ACC112 (cell line): ENCODE measurements around the gene PHF12.

Experiments used
- H2AFZ ChIP-seq: fragments of 200-600 bp; sonication (generic); one replicate; pipeline ENCODE4 v1.6.0; 2017; ENCODE audit warnings: antibody characterized with exemption, low read length; ENCODE audit not compliant: unreplicated experiment
- H3K27ac ChIP-seq: fragments of 200-600 bp; sonication (generic); 2 replicates; pipeline ENCODE4 v1.5.1; 2014; ENCODE audit warnings: low read depth, mild to moderate bottlenecking, antibody characterized with exemption, low read length, moderate library complexity
- H3K27me3 ChIP-seq: fragments of 200-600 bp; sonication (generic); 2 replicates; pipeline ENCODE4 v1.6.1; 2014; ENCODE audit warnings: mild to moderate bottlenecking, antibody characterized with exemption, low read length, moderate library complexity, mixed read lengths; ENCODE audit not compliant: insufficient read depth
- H3K36me3 ChIP-seq: fragments of 200-600 bp; sonication (generic); 2 replicates; pipeline ENCODE4 v1.6.1; 2016; ENCODE audit warnings: mild to moderate bottlenecking, antibody characterized with exemption, low read length, moderate library complexity, mixed read lengths; ENCODE audit not compliant: insufficient read depth
- H3K4me1 ChIP-seq: fragments of 200-600 bp; sonication (generic); one replicate; pipeline ENCODE4 v1.6.1; 2016; ENCODE audit warnings: low read length, mixed read lengths; ENCODE audit not compliant: insufficient read depth, unreplicated experiment, control insufficient read depth
- H3K4me3 ChIP-seq: fragments of 200-600 bp; sonication (generic); 2 replicates; pipeline ENCODE4 v1.5.1; 2014; ENCODE audit warnings: mild to moderate bottlenecking, low read depth, low read length
- H3K79me2 ChIP-seq: fragments of 200-600 bp; sonication (generic); one replicate; pipeline ENCODE4 v1.6.0; 2016; ENCODE audit warnings: low read length; ENCODE audit not compliant: control insufficient read depth, unreplicated experiment, insufficient read depth

Gene PHF12

DNA sequence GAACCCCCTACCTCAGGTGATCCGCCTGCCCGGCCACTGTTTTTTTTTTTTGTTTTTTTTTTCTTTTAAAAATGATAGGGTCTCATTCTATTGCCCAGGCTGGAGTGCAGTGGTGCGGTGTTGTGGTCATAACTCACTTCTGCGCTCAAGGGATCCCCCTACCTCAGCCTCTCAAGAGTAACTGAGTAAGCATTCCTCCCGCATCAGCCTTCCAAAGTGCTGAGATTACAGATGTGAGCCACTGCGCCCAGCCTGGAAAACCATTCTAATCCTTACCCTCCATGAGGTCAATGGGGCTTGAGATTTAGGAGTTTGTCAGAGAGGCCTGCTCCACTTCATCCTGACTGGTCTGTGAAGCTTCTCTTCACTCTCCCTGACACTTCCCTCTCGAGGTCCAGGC lies 84.0 kb downstream of the PHF12 start:
- Histone ChIP-seq H3K4me3 (no peak overlapping the region), H3K27me3 (no peaks in the 10 kb centered on the region), H3K27ac (no peak overlapping the region), H3K4me1 (no peaks in the 10 kb centered on the region), H2AFZ (no peak overlapping the region), H3K36me3 (no peaks in the 10 kb centered on the region), H3K79me2 (no peaks in the 10 kb centered on the region)

DNA sequence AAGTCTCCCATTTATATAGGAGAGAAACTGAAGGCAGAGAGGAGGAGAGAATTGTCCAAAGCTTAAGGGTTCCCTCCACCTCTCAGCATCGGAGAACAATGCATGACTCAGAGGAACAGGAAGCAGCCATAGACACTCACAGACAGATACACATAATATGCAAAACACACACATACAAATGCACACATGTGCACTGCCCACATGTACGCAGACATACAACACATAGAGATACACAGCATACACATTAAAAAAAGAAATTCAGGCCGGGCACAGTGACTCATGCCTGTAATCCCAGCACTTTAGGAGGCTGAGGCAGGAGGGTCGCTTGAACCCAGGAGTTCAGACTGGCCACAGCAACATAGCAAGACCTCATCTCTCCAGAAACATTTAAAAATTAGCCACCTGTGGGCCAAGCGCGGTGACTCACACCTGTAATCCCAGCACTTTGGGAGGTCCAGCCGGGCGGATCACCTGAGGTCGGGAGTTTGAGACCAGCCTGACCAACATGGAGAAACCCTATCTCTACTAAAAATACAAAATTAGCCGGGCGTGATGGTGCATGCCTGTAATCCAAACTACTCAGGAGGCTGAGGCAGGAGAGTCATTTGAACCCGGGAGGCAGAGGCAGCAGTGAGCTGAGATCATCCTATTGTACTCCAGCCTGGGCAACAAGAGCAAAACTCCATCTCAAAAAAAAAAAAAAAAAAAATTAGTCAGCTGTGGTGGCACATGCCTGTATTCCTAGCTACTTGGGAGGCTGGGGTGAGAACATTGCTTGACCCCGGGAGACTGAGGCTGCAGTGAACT lies 85.2 kb downstream of the PHF12 start:
- H3K36me3 ChIP-seq, result no peaks in the 10 kb centered on the region
- H3K4me3 ChIP-seq, result no peak overlapping the region
- no peak overlapping the region for H3K27ac ChIP-seq
- H2AFZ ChIP-seq, result no peak overlapping the region
- no peaks in the 10 kb centered on the region for H3K4me1 ChIP-seq
- no peaks in the 10 kb centered on the region for H3K27me3 ChIP-seq
- H3K79me2 ChIP-seq, result no peaks in the 10 kb centered on the region

DNA sequence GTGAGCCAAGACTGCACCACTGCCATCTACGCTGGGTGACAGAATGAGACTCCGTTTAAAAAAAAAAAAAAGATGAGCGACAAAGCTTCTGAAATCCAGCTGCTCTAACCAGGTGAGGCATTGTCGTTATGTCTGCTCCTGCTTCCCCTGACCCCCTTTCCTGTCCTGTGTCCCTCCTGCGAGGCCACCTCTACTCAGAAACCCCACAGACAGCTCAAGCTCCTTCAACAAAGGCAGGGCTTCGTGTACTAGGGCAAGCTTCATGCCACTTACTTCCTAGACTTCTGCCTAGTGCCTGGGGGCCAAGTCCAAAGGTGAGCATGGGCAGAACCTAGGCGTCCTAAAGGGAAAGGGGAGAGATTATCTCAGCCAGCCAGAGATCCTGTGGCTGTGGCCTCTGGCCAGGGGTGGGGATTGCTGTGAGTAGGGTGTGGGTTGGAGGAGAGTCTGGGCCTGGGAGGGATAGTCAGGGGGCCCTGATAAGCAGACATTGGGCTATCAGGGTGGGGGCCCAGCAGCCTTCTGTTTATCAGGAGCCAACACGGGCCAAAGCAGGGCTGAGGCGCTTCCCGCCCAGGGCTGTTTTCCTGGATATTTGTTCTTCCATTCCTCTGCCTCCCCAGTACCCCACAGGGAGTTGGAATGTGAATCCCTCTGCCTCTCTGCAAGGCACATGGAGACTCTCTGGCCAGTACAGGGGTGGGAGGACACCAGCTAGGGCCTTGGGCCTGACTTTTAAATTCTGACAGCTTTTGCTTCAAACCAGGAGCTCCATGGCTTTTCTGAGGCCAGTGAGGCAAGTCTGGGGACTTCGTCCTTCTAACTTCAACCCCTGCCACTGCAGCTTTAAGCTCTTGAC lies 86.1 kb downstream of the PHF12 start:
- H3K36me3 ChIP-seq, result no peaks in the 10 kb centered on the region; the same call in 1 of the 2 replicates
- H3K27me3 ChIP-seq, result no peaks in the 10 kb centered on the region
- no peaks in the 10 kb centered on the region for H3K79me2 ChIP-seq
- no peak overlapping the region for H3K4me3 ChIP-seq
- no peak overlapping the region for H2AFZ ChIP-seq
- H3K27ac ChIP-seq, result no peak overlapping the region
- H3K4me1 ChIP-seq, result no peaks in the 10 kb centered on the region

DNA sequence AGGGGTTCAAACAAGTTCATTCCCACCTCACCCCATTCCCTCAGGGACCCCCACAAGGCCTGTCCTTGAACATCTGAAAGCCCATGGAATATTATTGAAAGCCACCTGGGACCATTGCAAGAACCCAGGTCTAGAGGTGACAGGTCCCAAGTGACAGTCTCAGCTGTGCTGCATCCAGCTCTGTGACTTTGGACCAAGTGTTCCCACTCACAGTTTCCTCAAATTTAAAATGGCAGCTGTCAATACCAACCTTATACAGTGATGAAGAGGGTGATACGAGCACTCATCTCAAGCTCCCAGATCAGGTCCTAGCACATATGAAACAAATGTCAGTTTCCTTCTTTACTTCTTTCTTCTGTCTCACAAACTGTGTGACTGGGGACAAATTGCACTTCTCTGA lies 87.4 kb downstream of the PHF12 start:
- Histone ChIP-seq H3K4me3 (no peak overlapping the region), H3K79me2 (no peaks in the 10 kb centered on the region), H3K27ac (no peak overlapping the region), H3K27me3 (no peaks in the 10 kb centered on the region), H2AFZ (no peak overlapping the region), H3K36me3 (no peaks in the 10 kb centered on the region; the same call in 1 of the 2 replicates), H3K4me1 (no peaks in the 10 kb centered on the region)

DNA sequence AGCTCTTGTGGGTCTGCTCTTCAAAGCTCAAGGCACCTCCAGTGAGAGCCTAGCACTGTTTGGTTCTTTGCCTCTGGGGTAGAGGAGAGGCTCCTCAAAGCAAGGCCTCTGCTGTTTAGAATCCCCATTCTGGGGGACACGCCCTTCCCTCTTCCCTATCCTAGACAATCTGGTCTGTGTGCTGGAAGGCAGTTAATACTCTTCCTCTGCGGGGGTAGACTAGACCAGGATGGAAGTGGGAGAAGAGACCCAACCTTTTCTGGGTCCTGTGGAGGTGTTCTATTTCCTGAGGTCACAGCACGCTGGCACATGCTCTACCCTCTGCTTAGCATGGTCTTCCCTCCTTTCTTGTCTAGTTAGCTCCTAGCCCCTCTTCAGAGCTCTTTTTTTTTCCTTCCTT lies 88.8 kb downstream of the PHF12 start:
- H3K27me3 ChIP-seq, result no peaks in the 10 kb centered on the region
- H3K27ac ChIP-seq, result no peak overlapping the region
- H3K36me3 ChIP-seq, result peaks cover 5% of the 10 kb centered on the region; the same call in 1 of the 2 replicates
- no peaks in the 10 kb centered on the region for H3K4me1 ChIP-seq
- H2AFZ ChIP-seq, result no peak overlapping the region
- no peak overlapping the region for H3K4me3 ChIP-seq
- H3K79me2 ChIP-seq, result no peaks in the 10 kb centered on the region

DNA sequence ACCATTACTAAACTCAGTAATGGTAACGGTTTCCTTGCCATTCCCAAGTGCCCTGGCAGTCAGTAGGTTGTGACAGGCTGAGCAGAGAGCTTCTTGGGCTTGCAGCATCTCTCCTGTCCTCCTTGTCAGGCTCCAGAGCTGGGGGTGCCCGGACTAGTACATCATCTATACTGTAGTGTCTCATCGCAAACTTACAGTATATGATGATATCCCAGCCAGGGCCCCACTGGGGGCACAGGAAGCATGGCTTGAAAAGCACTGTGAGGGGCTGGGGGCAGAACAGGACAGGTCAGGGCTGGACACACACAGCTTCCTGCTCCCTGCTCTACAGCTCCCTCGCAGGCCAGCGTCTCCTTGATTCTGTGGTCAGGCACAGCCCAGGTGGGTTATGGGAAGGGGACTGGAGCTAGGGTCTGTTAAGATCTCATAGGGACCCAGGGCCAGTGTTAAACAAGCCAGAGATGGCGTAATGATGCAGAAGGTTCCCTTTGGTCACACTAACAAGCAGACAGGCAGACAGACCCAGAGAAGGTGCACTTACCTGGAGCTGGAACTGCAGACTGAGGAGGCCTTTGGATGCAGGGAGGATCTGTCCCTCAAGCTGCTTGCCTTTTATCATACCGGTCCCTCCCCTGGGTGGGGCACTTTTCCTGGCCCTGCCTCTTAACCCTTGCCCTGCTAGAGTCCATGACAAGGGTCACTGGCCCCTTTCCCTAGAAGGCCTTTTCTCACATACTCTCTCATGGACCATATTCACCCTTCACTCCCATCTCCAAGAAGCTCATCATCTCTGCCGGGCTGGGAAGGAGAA lies 89.7 kb downstream of the PHF12 start:
- Histone ChIP-seq H2AFZ (no peak overlapping the region), H3K79me2 (no peaks in the 10 kb centered on the region), H3K4me3 (no peak overlapping the region)

DNA sequence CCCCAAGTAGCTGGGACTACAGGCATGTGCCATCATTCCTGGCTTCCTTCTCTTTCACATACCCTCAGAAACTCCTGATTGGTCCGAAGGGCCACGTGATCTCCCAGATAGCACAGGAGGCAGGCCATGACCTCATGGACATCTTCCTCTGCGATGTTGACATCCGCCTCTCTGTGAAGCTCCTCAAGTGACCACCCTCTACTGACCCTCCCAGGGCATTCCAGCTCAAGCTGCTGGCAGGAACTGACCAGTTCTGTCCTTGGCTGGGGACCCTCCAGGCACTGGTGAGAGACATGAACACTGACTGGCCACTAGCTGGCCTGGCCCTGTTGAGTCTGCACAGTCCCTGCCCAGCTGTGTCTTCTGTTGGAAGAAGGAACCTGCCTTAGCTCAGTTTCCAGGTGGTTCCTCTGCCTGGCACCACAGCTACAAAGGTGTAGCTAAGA lies 90.9 kb downstream of the PHF12 start:
- Histone ChIP-seq H3K4me3 (no peak overlapping the region), H3K27me3 (no peaks in the 10 kb centered on the region), H2AFZ (no peak overlapping the region), H3K36me3 (peaks cover 5% of the 10 kb centered on the region; the same call in 1 of the 2 replicates), H3K27ac (no peak overlapping the region), H3K79me2 (peaks cover 5% of the 10 kb centered on the region), H3K4me1 (peaks cover 5% of the 10 kb centered on the region)

More for the DNA sequence above, 89.7 kb downstream of the PHF12 start:
- peaks cover 5% of the 10 kb centered on the region; the same call in 1 of the 2 replicates for H3K36me3 ChIP-seq
- H3K27ac ChIP-seq, result no peak overlapping the region
- no peaks in the 10 kb centered on the region for H3K27me3 ChIP-seq
- no peaks in the 10 kb centered on the region for H3K4me1 ChIP-seq

DNA sequence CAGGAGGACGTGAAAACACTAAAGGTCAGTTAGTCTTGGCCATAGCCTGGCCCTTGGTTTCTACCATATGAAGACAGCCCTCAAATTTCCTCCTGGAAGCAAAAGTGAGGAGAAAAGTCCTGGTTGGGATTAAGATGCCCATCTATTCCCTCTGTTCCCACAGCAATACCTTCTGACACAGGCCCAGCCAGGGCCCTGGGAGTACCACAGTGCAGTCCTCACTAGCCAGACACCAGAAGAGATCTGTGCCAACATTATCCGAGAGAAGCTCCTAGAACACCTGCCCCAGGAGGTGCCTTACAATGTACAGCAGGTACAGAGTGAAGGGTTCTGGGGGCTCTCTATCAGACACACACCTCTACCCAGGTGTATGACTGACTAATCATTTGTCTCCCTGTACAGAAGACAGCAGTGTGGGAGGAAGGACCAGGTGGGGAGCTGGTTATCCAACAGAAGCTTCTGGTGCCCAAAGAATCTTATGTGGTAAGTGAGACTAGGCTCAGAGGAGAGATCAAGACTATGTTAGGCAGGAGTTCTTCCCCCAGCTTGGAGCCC lies 92.4 kb downstream of the PHF12 start:
- peaks cover 10% of the 10 kb centered on the region for H3K79me2 ChIP-seq
- H2AFZ ChIP-seq, result no peak overlapping the region
- no peaks in the 10 kb centered on the region for H3K27me3 ChIP-seq
- H3K4me3 ChIP-seq, result no peak overlapping the region
- H3K36me3 ChIP-seq, result peaks cover 5% of the 10 kb centered on the region; the same call in 1 of the 2 replicates
- peaks cover 5% of the 10 kb centered on the region for H3K4me1 ChIP-seq
- H3K27ac ChIP-seq, result no peak overlapping the region

DNA sequence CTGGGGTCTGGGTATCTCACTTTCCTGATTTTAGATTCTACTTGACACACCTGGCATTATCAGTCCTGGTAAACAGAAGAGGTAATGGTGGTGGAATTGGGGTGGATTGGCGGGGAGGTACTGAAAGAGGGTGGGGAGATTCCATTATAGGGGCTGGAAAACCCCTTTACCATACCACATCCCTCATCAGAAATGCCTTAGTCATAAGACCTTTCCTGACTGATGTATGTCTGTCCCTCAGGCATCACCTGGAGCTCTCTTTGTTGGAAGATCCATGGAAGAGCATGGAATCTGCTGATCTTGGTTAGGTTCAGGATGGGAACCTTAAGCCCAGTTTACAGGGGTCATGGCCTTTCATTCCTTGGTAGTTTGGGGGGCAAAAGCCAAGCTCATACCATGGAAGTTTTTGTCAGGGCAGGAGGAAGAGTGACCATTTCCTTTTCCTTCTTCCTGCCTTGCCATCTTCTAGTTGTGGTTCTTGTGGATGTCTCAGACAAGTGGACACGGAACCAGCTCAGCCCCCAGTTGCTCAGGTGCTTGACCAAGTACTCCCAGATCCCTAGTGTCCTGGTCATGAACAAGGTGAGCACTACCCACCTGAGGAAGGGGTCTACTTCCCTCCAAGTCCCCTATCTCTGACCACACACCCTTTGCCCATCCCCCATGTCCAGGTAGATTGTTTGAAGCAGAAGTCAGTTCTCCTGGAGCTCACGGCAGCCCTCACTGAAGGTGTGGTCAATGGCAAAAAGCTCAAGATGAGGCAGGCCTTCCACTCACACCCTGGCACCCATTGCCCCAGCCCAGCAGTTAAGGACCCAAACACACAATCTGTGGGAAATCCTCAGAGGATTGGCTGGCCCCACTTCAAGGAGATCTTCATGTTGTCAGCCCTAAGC lies 93.2 kb downstream of the PHF12 start:
- Histone ChIP-seq H3K27ac (no peak overlapping the region), H3K4me1 (peaks cover 5% of the 10 kb centered on the region), H3K79me2 (peaks cover 10% of the 10 kb centered on the region), H2AFZ (no peak overlapping the region), H3K36me3 (peaks cover 5% of the 10 kb centered on the region; the same call in 1 of the 2 replicates), H3K27me3 (no peaks in the 10 kb centered on the region), H3K4me3 (no peak overlapping the region)
